NCI-H128 (cell line): ENCODE results near the gene HSPBP1.

Experiments
- DNase-seq: peaks from one replicate; lab custom pipeline; 2025; ENCODE audit not compliant: unreplicated experiment; lab: John Stamatoyannopoulos, UW

Gene HSPBP1

GRCh38 chr19:55255618-55256423 lies 24.1 kb downstream of the HSPBP1 start:
- DNase-seq: no peak

GRCh38 chr19:55254625-55254977 lies 25.3 kb downstream of the HSPBP1 start:
- DNase-seq: no peak

GRCh38 chr19:55253842-55254624 lies 25.9 kb downstream of the HSPBP1 start:
- DNase-seq: no peak

GRCh38 chr19:55252760-55253663 lies 26.9 kb downstream of the HSPBP1 start:
- DNase-seq: no peak

- no peak for DNase-seq
Observed at GRCh38 chr19:55251341-55252081, 28.4 kb downstream of the HSPBP1 start.

- DNase-seq: no peak
Observed at GRCh38 chr19:55250262-55251036, 29.5 kb downstream of the HSPBP1 start.

GRCh38 chr19:55249841-55250240 lies 30.1 kb downstream of the HSPBP1 start:
- DNase-seq: no peak

GRCh38 chr19:55248704-55249103 lies 31.2 kb downstream of the HSPBP1 start:
- DNase-seq: no peak

- DNase-seq: no peak
Observed at GRCh38 chr19:55248166-55248675, 31.7 kb downstream of the HSPBP1 start.

- DNase-seq: no peak
Observed at GRCh38 chr19:55247621-55248099, 32.2 kb downstream of the HSPBP1 start.

- DNase-seq: no peak
Observed at GRCh38 chr19:55246462-55247451, 33.2 kb downstream of the HSPBP1 start.

- DNase-seq: no peak
Observed at GRCh38 chr19:55245236-55245904, 34.5 kb downstream of the HSPBP1 start.

GRCh38 chr19:55244004-55244680 lies 35.8 kb downstream of the HSPBP1 start:
- DNase-seq: no peak

- no peak for DNase-seq
Observed at GRCh38 chr19:55242517-55242916, 37.4 kb downstream of the HSPBP1 start.

GRCh38 chr19:55241935-55242464 lies 37.9 kb downstream of the HSPBP1 start:
- no peak for DNase-seq

GRCh38 chr19:55241143-55241934 lies 38.6 kb downstream of the HSPBP1 start:
- no peak for DNase-seq
